ENCODE data around the gene PCDHA4.
"Not testable (repeated sequence)": the region's sequence is repeated elsewhere in the genome, so short reads cannot be mapped to it uniquely, and the experiment has no call there.

Gene PCDHA4

DNA sequence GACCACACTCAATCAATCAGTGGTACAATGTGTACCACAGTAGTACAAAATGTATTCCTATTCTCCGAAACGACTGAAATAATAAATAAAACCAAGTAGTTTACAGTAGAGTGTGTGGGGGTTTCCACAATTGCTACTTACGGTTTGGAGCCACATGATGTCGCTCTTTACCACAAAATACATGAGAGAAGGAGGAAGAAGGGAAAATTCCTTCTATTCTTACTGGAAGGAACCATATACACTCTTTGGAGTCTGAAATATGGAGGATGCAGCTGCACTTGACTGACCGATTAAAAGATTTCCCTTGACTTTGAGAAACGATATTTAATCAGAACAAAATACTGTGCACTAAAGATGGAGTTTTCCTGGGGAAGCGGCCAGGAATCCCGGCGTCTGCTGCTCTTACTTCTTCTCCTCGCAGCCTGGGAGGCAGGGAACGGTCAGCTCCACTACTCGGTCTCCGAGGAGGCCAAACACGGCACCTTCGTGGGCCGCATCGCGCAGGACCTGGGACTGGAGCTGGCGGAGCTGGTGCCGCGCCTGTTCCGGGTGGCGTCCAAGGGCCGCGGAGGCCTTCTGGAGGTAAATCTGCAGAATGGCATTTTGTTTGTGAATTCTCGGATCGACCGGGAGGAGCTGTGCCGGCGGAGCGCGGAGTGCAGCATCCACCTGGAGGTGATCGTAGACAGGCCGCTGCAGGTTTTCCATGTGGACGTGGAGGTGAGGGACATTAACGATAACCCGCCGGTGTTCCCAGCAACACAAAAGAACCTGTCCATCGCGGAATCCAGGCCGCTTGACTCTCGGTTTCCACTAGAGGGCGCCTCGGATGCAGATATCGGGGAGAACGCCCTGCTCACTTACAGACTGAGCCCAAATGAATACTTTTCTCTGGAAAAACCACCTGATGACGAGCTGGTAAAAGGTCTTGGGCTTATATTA lies at the start of gene PCDHA4:
TSS of gene PCDHA4 (plus strand) at position 235 of the 942 bp plus-strand sequence.
- peak; percentile 8 for DNase-seq (ENCODE audit: low spot score)

DNA sequence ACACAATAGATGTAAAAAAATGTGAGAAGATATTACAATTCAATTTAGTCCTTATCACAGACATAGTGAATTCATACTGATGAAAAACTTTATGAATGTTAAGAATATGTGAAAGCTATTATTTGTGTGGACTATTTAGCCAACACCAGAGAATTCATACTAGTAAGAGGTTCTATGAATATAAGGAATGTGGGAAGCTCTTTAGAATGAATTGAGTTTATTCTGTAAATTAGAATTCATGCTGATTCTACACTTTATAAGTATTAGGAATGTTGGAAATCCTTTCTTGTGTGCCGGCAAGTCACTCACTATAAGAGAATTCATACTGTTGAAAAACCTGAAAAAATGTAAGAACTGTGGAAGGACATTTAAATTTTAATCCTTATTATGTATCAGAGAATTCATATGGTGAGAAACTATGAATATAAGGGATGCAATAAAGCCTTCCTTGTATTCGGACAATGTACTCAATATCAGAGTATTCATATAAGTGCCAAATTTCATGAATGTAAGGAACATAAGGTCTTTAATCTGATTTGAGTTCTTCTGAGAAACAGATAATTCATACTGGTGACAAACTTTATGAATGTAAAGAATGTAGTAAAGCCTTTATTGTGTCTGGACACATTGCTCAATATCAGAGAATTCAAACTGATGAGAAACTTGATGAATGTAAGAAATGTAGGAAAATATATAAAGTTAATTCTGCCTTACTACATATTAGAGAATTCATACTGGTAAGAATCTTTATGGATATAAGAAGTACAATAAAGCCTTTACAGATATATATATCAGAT lies 42.5 kb upstream of the PCDHA4 start:
- no peak for DNase-seq (ENCODE audit: low spot score)

DNA sequence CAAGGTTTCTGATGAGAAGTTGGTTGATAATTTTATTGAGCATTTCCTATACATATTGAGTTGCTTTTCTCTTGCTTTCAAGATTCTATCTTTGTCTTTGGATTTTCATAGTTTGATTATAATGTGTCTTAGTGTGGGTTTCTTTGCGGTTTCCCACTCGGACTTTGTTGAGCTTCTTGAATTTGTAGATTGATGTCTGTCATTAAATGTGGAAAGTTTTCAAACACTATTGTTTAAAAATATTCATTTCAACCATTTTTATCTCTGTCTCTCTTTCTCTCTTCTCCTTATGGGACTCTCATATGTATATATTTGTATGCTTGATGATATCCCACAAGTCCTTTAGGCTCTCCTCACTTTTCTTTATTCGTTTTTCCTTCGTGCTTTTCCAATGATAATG lies 39.4 kb upstream of the PCDHA4 start:
- no peak for DNase-seq (ENCODE audit: low spot score)

DNA sequence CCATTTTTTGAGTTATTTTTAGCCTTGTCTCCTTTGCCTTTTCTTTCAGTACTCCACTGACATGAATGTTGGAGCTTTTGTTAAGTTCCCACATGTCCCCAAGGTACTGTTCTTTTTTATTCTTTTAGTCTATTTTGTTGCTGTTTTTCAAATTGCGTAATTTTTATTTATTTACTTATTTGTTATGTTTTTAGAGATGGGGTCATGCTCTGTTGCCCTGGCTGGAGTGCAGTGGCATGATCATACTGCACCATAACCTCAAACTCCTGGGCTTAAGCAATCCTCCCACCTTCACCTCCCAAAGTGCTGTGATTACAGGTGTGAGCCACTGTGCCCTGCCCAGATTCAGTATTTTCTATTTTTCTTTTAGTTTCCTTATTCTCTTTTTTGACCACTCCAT lies 26.4 kb upstream of the PCDHA4 start:
- no peak for DNase-seq (ENCODE audit: low spot score)

DNA sequence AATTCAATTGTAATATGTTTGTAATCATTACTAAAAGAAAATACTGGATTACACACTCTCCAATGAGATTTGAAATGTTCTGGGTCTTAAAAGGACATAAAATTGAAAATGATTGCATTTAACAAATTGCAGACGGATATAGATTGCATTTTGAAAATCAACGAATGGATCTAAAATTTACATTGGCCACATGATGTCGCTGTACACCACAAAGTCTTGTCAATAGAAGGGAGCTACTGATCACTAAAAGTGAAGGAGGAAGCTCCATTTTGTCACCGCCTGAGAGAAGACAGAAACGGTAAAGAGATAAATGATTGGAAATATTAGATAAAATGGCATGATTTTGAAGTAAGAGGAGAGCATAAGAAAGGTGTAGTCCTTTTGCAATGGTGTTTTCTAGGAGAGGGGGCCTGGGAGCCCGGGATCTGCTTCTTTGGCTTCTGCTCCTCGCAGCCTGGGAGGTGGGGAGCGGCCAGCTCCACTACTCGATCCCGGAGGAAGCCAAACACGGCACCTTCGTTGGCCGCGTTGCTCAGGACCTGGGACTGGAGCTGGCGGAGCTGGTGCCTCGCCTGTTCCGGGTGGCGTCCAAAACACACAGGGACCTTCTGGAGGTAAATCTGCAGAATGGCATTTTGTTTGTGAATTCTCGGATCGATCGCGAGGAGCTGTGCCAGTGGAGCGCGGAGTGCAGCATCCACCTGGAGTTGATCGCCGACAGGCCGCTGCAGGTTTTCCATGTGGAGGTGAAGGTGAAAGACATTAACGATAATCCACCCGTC lies 20.8 kb upstream of the PCDHA4 start, which contains the start of gene PCDHA1:
TSS of gene PCDHA1 (plus strand) at position 236 of the 782 bp plus-strand sequence.
- no peak for DNase-seq (ENCODE audit: low spot score)

DNA sequence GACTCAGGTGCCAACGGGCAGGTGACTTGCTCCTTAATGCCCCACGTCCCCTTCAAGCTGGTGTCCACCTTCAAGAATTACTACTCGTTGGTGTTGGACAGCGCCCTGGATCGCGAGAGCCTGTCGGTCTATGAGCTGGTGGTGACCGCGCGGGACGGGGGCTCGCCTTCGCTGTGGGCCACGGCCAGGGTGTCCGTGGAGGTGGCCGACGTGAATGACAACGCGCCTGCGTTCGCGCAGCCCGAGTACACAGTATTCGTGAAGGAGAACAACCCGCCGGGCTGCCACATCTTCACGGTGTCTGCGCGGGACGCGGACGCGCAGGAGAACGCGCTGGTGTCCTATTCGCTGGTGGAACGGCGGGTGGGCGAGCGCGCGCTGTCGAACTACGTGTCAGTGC lies 19.4 kb upstream of the PCDHA4 start:
- DNase-seq (ENCODE audit: low spot score), result not testable (repeated sequence)

DNA sequence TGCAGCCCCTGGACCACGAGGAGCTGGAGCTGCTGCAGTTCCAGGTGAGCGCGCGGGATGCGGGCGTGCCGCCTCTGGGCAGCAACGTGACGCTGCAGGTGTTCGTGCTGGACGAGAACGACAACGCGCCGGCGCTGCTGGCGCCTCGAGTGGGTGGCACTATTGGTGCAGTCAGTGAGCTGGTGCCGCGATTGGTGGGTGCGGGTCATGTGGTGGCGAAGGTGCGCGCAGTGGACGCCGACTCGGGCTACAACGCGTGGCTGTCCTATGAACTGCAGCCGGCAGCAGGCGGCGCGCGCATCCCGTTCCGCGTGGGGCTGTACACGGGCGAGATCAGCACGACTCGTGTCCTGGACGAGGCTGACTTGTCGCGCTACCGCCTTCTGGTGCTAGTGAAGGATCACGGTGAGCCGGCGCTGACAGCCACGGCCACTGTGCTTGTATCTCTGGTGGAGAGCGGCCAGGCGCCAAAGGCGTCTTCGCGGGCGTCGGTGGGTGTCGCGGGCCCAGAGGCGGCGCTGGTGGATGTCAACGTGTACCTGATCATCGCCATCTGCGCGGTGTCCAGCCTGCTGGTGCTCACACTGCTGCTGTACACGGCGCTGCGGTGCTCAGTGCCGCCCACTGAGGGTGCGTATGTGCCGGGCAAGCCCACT lies 18.9 kb upstream of the PCDHA4 start:
- DNase-seq (ENCODE audit: low spot score), result not testable (repeated sequence)

DNA sequence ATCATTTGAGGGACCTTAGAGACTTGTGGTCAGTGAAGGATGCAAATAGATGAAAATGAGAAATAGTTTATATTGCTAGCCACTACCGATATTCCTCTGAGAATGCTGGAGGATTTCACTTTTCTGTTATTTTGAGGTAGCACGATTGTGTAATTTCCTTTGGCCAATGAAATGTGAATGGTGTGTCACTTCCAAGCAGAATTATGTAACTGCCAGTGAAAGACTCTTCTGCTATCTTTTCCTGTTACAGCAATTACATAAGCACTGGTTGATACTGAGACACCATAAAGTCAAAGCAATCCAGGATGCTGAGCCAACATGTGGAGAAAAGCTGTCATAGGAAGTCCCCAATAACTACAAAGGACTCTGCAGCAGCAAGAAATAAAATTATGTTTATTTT lies 15.8 kb upstream of the PCDHA4 start:
- DNase-seq (ENCODE audit: low spot score), result no peak

DNA sequence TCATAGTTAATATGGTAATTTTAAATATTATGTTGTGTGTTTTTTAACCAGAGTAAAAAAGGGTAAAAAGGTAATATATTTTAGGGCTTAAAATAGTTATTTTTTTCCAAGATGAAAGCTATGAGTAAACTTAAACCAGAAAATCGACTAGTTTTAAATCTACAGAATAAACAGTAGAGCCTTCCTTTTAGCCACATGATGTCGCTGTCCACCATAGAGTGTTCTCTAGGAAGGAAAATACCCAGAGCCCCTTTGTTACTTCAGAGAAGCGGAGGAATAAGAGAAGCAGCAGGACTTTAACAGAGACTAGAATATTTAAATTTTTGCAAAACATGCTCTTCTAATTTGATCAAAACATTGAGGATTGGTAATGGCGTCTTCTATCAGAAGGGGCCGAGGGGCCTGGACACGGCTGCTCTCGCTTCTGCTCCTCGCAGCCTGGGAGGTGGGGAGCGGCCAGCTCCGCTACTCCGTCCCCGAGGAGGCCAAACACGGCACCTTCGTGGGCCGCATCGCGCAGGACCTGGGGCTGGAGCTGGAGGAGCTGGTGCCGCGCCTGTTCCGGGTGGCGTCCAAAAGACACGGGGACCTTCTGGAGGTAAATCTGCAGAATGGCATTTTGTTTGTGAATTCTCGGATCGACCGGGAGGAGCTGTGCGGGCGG lies 12.1 kb upstream of the PCDHA4 start, which contains the start of gene PCDHA2:
TSS of gene PCDHA2 (plus strand) at position 258 of the 664 bp plus-strand sequence.
- no peak for DNase-seq (ENCODE audit: low spot score)

DNA sequence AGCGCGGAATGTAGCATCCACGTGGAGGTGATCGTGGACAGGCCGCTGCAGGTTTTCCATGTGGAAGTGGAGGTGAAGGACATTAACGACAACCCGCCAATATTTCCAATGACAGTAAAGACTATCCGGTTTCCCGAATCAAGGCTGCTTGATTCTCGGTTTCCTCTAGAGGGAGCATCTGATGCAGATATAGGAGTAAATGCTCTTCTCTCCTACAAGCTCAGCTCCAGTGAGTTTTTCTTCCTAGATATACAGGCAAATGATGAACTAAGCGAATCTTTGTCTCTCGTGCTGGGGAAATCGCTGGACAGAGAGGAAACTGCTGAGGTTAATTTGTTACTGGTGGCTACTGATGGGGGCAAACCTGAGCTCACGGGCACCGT lies 11.6 kb upstream of the PCDHA4 start:
- no peak for DNase-seq (ENCODE audit: low spot score)

DNA sequence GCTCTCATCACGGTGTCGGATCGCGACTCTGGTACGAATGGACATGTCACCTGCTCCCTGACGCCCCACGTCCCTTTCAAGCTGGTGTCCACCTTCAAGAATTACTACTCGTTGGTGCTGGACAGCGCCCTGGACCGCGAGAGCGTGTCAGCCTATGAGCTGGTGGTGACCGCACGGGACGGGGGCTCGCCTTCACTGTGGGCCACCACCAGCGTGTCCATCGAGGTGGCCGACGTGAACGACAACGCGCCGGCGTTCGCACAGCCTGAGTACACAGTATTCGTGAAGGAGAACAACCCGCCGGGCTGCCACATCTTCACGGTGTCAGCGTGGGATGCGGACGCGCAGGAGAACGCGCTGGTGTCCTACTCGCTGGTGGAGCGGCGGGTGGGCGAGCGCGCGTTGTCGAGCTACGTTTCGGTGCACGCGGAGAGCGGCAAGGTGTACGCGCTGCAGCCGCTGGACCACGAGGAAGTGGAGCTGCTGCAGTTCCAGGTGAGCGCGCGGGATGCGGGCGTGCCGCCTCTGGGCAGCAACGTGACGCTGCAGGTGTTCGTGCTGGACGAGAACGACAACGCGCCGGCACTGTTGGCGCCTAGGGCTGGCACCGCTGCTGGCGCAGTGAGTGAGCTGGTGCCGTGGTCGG lies 10.7 kb upstream of the PCDHA4 start:
- DNase-seq (ENCODE audit: low spot score), result not testable (repeated sequence)

DNA sequence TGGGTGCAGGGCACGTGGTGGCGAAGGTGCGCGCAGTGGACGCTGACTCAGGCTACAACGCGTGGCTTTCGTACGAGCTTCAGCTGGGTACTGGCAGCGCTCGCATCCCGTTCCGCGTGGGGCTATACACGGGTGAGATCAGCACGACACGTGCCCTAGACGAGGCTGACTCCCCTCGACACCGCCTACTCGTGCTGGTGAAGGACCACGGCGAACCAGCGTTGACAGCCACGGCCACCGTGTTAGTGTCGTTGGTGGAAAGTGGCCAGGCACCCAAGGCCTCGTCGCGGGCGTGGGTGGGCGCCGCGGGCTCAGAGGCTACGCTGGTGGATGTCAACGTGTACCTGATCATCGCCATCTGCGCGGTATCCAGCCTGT lies 10.2 kb upstream of the PCDHA4 start:
- no peak for DNase-seq (ENCODE audit: low spot score)

DNA sequence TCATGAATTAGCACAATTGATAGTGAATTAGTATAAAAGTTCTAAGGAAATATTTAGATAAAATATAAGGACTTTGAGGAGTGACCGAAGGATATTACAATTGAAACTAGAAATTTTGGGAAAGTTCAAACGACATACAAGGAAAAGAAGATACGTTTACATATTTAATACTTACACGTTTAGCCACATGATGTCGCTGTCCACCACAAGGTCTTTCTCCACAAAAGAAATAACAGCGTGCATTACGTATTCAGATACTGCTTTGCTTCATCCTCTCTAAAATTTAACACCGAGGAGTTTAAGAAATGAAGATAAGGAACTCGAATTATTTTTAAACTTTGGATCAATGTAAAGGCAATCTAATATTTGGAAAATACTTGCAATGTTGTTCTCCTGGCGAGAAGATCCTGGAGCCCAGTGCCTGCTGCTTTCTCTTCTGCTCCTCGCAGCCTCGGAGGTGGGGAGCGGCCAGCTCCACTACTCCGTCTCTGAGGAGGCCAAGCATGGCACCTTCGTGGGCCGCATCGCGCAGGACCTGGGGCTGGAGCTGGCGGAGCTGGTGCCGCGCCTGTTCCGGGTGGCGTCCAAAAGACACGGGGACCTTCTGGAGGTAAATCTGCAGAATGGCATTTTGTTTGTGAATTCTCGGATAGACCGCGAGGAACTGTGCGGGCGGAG lies 5.9 kb upstream of the PCDHA4 start, which contains the start of gene PCDHA3:
TSS of gene PCDHA3 (plus strand) at position 242 of the 678 bp plus-strand sequence.
- no peak for DNase-seq (ENCODE audit: low spot score)

DNA sequence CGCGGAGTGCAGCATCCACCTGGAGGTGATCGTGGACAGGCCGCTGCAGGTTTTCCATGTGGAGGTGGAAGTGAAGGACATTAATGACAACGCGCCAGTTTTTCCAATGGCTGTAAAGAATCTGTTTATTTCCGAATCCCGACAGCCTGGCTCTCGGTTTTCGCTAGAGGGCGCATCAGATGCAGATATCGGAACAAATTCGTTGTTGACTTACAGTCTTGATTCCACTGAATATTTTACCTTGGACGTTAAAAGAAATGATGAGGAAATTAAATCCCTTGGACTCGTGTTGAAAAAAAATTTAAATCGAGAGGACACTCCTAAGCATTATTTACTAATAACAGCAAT lies 5.4 kb upstream of the PCDHA4 start:
- DNase-seq (ENCODE audit: low spot score), result no peak

DNA sequence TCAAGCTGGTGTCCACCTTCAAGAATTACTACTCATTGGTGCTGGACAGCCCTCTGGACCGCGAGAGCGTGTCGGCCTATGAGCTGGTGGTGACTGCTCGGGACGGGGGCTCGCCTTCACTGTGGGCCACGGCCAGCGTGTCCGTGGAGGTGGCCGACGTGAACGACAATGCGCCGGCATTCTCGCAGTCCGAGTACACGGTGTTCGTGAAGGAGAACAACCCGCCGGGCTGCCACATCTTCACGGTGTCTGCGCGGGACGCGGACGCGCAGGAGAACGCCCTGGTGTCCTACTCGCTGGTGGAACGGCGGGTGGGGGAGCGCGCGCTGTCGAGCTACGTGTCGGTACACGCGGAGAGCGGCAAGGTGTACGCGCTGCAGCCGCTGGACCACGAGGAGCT lies 4.5 kb upstream of the PCDHA4 start:
- not testable (repeated sequence) for DNase-seq (ENCODE audit: low spot score)

DNA sequence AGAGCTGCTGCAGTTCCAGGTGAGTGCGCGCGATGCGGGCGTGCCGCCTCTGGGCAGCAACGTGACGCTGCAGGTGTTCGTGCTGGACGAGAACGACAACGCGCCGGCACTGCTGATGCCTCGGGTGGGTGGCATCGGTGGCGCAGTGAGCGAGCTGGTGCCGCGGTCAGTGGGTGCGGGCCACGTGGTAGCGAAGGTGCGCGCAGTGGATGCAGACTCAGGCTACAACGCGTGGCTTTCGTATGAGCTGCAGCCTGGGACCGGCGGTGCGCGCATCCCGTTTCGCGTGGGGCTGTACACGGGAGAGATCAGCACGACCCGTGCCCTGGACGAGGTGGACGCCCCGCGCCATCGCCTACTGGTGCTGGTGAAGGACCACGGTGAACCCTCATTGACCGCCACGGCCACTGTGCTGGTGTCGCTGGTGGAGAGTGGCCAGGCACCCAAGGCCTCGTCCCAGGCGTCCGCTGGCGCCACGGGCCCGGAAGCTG lies 4.0 kb upstream of the PCDHA4 start:
- no peak for DNase-seq (ENCODE audit: low spot score)

DNA sequence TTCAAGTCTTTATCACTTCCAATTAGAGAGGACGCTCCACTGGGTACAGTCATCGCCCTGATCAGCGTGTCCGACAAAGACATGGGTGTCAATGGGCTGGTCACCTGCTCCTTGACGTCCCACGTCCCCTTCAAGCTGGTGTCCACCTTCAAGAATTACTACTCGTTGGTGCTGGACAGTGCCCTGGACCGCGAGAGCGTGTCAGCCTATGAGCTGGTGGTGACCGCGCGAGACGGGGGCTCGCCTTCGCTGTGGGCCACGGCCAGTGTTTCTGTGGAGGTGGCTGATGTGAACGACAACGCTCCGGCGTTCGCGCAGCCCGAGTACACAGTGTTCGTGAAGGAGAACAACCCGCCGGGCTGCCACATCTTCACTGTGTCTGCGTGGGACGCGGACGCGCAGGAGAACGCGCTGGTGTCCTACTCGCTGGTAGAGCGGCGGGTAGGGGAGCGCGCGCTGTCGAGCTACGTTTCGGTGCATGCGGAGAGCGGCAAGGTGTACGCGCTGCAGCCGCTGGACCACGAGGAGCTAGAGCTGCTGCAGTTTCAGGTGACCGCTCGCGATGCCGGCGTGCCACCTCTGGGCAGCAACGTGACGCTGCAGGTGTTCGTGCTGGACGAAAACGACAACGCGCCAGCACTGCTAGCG lies 1.5 kb downstream of the PCDHA4 start:
- DNase-seq (ENCODE audit: low spot score), result not testable (repeated sequence)

DNA sequence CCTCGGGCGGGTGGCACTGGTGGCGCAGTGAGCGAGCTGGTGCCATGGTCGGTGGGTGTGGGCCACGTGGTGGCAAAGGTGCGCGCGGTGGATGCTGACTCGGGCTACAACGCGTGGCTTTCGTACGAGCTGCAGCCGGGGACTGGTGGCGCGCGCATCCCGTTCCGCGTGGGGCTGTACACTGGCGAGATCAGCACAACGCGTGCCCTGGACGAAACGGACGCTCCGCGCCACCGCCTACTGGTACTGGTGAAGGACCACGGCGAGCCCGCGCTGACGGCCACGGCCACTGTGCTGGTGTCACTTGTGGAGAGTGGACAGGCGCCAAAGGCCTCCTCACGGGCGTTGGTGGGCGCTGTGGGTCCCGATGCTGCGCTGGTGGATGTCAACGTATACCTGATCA lies 2.0 kb downstream of the PCDHA4 start:
- DNase-seq (ENCODE audit: low spot score), result no peak
